ENCODE results near the gene SIRPB1. TPM values are rescaled to one million over a fixed set of nuclear protein-coding genes. Genes with fewer than 3 reads are reported as not detected.

The SIRPB1 gene
- polyA plus RNA-seq, 2 of the 4 experiments (the other 2 are of a cell fraction), result 0.10 to 0.56 TPM

DNA sequence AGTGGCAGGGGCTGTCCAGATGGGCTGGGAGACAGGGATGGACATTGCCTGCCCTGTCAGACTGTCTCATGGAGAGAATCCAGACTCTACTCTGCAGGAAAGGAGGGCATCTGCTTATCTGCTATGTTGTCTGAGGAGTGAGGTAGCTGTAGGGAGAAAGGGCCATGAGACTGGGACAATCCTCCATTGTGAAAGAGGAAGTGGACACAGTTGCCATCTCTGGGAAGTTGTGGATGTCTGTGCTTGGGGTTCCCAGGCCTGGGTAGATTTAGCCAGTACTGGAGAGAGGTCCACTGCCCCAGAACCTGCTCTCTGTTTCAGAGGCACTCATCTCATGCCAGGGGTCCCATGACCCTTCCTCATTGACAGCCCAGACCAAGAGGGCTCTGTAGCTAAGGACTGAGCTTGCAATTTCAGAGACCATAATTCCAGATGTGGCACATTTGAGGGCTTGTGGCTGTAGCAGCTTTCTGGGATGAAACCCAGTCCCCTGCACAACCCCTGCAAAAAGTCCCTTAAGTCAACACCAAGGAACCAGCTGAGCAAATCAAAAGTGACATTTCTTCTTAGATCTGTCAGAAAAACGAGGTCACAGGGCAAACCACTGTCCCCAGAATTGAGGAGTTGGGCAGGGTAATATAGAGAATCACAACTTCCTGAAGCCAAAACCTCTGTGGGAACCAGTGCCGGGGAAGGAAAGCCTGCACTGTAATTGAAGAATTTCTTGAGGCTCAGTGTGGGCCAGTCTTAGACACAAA lies 41.9 kb upstream of the SIRPB1 start:
- POLR2A ChIA-PET, result no interaction called here
- DNase-seq (ENCODE audit: low read depth in 1 of 2, low spot score in 1 of 2) (no peak), FAIRE-seq (no peak), ATAC-seq (no peak)
- no peaks in the 10 kb centered on the region for H3K4me1 ChIP-seq
- H3K27ac ChIP-seq, result no peak overlapping the region
- no peaks in the 10 kb centered on the region for H3K9me3 ChIP-seq
- TF ChIP-seq, protein P1, sequence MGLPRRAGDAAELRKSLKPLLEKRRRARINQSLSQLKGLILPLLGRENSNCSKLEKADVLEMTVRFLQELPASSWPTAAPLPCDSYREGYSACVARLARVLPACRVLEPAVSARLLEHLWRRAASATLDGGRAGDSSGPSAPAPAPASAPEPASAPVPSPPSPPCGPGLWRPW (IDR thresholded peaks at IDR 0.05), result no peak
- TF ChIP-seq, protein P2, sequence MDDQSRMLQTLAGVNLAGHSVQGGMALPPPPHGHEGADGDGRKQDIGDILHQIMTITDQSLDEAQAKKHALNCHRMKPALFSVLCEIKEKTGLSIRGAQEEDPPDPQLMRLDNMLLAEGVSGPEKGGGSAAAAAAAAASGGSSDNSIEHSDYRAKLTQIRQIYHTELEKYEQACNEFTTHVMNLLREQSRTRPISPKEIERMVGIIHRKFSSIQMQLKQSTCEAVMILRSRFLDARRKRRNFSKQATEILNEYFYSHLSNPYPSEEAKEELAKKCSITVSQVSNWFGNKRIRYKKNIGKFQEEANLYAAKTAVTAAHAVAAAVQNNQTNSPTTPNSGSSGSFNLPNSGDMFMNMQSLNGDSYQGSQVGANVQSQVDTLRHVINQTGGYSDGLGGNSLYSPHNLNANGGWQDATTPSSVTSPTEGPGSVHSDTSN (IDR thresholded peaks at IDR 0.05), result no peak
- no peak for TF ChIP-seq BHLHE40 (IDR thresholded peaks at IDR 0.05; ENCODE audit: low read depth, low read length)
- no peak for TF ChIP-seq POLR2AphosphoS2 (conservative IDR thresholded peaks at IDR 0.05; ENCODE audit: low read length)
- no peak for TF ChIP-seq ZSCAN20 (CRISPR knock-in tag; IDR thresholded peaks at IDR 0.05)
- TF ChIP-seq RCOR1 (IDR thresholded peaks at IDR 0.05; ENCODE audit: low read depth, low read length), result no peak
- no peak for TF ChIP-seq PHF8 (IDR thresholded peaks at IDR 0.05; ENCODE audit: borderline replicate concordance, low read depth)
- no peak for TF ChIP-seq ZC3H11A (IDR thresholded peaks at IDR 0.05)
- no peak for TF ChIP-seq JUNB (IDR thresholded peaks at IDR 0.05)
- no peak overlapping the region for H3K4me3 ChIP-seq
- 39% methylated on average over 2 of the region's 2 CpGs for WGBS (ENCODE audit: missing lambda C conversion rate)
- CTCF ChIA-PET, result no interaction called here
- no peak overlapping the region for H3K4me2 ChIP-seq

DNA sequence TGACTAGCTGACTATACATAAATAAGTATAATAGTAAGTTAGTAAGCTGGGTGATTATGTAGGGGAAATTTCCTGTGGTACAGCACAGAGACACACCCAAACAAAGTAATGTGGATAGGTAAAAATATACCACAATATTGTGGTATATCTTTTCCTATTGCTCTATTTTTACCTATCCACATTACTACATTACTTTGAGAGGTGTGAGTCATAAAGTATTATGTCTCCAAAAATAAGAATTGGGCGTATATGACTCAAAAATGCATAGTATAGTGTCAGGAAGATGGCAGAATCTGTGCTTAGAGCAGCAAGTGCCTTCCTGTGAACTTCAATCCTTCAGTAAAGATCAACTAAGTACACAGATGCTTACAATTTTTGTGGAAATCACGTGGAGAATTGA lies 40.4 kb upstream of the SIRPB1 start:
- WGBS (ENCODE audit: missing lambda C conversion rate), result 1% methylated on average over 2 of the region's 2 CpGs
- Histone ChIP-seq H3K27ac (no peak overlapping the region), H3K4me3 (no peak overlapping the region), H3K4me1 (no peaks in the 10 kb centered on the region), H3K9me3 (no peaks in the 10 kb centered on the region), H3K4me2 (no peak overlapping the region)
- no peak for TF ChIP-seq RNF2 (IDR thresholded peaks at IDR 0.05; ENCODE audit: borderline replicate concordance, low read depth)
- no peak for TF ChIP-seq HOXA7 (CRISPR knock-in tag; IDR thresholded peaks at IDR 0.05)
- TF ChIP-seq CHD2 (IDR thresholded peaks at IDR 0.05; ENCODE audit: low read length, partially characterized antibody), result no peak
- no peak for FAIRE-seq
- no peak for ATAC-seq
- POLR2A ChIA-PET, result no interaction called here
- no peak for DNase-seq (ENCODE audit: low read depth in 1 of 2, low spot score in 1 of 2)
- CTCF ChIA-PET, result no interaction called here

DNA sequence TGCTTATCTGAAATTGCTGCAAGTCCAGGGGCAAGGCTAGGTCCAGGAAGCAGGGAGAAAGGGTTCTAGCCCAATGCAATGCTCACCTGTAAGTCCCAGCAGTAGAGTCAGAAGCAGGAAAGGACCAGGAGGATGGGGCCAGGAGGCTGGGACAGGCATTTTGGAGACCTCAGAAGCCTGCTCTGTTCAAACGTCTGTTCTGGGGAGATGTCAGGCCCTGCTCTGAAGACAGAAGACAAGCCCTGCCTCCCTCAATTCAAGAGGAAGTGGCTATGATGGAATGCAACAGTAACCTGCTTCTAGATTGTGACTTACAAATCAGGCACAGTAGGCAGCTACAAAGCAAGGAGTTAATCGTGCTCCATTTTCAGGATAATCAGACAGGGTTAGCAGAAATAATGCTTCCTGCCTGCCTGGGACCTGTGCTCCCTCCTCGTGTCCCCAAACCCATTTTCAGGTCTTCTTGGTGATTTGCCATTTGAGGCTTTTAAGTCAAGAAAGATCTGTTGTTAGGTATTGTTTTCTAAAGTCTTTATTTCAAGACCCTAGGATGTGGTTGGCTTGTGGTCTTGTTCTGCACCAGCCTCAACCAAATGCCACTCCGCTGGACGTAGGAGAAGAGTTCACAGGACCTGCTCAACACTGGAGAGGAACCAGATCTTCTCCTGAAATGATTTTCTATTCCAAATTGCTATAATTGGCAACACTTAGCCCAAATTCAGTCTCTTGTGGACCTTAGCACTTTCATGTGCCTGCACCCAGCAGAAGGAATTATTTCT lies 37.9 kb upstream of the SIRPB1 start, which contains the start of gene SIRPG:
Gene SIRPG (minus strand): TSS at position 224 of the 779 bp plus-strand sequence. CDS start 65 bp downstream, at position 159.
- no peak within 1 kb of the TSS for H3K4me2 ChIP-seq
- DNase-seq (ENCODE audit: low read depth in 1 of 2, low spot score in 1 of 2) (no peak), FAIRE-seq (no peak), ATAC-seq (no peak)
- no peaks in the 10 kb centered on the region for H3K4me1 ChIP-seq
- 25% methylated on average over 5 of the region's 5 CpGs for WGBS (ENCODE audit: missing lambda C conversion rate)
- POLR2A ChIA-PET, result no interaction called here
- TF ChIP-seq POLR2A (IDR thresholded peaks at IDR 0.05; ENCODE audit: low read length), result no peak
- TF ChIP-seq, protein P3, sequence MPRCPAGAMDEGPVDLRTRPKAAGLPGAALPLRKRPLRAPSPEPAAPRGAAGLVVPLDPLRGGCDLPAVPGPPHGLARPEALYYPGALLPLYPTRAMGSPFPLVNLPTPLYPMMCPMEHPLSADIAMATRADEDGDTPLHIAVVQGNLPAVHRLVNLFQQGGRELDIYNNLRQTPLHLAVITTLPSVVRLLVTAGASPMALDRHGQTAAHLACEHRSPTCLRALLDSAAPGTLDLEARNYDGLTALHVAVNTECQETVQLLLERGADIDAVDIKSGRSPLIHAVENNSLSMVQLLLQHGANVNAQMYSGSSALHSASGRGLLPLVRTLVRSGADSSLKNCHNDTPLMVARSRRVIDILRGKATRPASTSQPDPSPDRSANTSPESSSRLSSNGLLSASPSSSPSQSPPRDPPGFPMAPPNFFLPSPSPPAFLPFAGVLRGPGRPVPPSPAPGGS (IDR thresholded peaks at IDR 0.05), result no peak
- TF ChIP-seq EP300 (IDR thresholded peaks at IDR 0.05), result no peak
- TF ChIP-seq CHD4 (IDR thresholded peaks at IDR 0.05; ENCODE audit: borderline replicate concordance), result no peak
- TF ChIP-seq, protein P4, sequence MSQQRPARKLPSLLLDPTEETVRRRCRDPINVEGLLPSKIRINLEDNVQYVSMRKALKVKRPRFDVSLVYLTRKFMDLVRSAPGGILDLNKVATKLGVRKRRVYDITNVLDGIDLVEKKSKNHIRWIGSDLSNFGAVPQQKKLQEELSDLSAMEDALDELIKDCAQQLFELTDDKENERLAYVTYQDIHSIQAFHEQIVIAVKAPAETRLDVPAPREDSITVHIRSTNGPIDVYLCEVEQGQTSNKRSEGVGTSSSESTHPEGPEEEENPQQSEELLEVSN (IDR thresholded peaks at IDR 0.05; ENCODE audit: borderline replicate concordance, low read depth), result no peak
- TF ChIP-seq TP53 (CRISPR knock-in tag; IDR thresholded peaks at IDR 0.05), result no peak
- no peak for TF ChIP-seq FOSL2 (IDR thresholded peaks at IDR 0.05)
- TF ChIP-seq FOSL2 (CRISPR knock-in tag; IDR thresholded peaks at IDR 0.05), result no peak
- TF ChIP-seq JUN (IDR thresholded peaks at IDR 0.05), result no peak
- TF ChIP-seq CHD2 (IDR thresholded peaks at IDR 0.05; ENCODE audit: low read length, partially characterized antibody), result no peak
- TF ChIP-seq CBX2 (IDR thresholded peaks at IDR 0.05; ENCODE audit: borderline replicate concordance, low read depth), result no peak
- no peak for TF ChIP-seq ZC3H11A (IDR thresholded peaks at IDR 0.05)
- no peak for TF ChIP-seq PHF8 (IDR thresholded peaks at IDR 0.05; ENCODE audit: borderline replicate concordance, low read depth)
- TF ChIP-seq, protein P5, sequence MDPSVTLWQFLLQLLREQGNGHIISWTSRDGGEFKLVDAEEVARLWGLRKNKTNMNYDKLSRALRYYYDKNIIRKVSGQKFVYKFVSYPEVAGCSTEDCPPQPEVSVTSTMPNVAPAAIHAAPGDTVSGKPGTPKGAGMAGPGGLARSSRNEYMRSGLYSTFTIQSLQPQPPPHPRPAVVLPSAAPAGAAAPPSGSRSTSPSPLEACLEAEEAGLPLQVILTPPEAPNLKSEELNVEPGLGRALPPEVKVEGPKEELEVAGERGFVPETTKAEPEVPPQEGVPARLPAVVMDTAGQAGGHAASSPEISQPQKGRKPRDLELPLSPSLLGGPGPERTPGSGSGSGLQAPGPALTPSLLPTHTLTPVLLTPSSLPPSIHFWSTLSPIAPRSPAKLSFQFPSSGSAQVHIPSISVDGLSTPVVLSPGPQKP (IDR thresholded peaks at IDR 0.05; ENCODE audit: low read depth, low read length), result no peak
- TF ChIP-seq GATA3 (IDR thresholded peaks at IDR 0.05; ENCODE audit: borderline replicate concordance), result no peak
- TF ChIP-seq SMC3 (IDR thresholded peaks at IDR 0.05), result no peak
- no peak for TF ChIP-seq EHMT2 (IDR thresholded peaks at IDR 0.05; ENCODE audit: low read depth)
- no peak within 1 kb of the TSS for H3K4me3 ChIP-seq
- H3K27ac ChIP-seq, result no peak within 1 kb of the TSS
- H3K9me3 ChIP-seq, result no peaks in the 10 kb centered on the region
- CTCF ChIA-PET, result no interaction called here

Data from A549 (cell line).